Omental fat pad (tissue), 4 donors: ENCODE data around the gene TIGAR. TPM values are rescaled to one million over a fixed set of nuclear protein-coding genes. Genes with fewer than 3 reads are reported as not detected.

Experiments used
- ATAC-seq: fragments of 150-250 bp; one replicate; pipeline ENCODE4 v1.9.1; 2016; ENCODE audit warnings: mild to moderate bottlenecking, moderate library complexity; ENCODE audit not compliant: low FRiP score
- DNase-seq: peaks from one replicate; pipeline ENCODE4 v3.0.0-alpha.2; 2019; ENCODE audit warnings: low spot score
- total RNA-seq, 4 donors: library from RNA; depleted of rRNA; stranded (reverse); fragments of >200 nt; gene quantifications; one replicate each; pipeline ENCODE4 v1.1.0, GENCODE V29; 2016
- TF ChIP-seq, protein P1 (sequence below), 3 donors: fragments of 450-650 bp; IDR thresholded peaks; one replicate each; pipeline ENCODE4 v1.5.1; 2016 to 2017; ENCODE audit warnings: antibody characterized with exemption in 3 of 3, mild to moderate bottlenecking in 3 of 3, moderate library complexity in 2 of 3

The TIGAR gene
- total RNA-seq, 4 donors from 2014 or later: 4.2 to 13.5 (median 5.3) TPM

DNA sequence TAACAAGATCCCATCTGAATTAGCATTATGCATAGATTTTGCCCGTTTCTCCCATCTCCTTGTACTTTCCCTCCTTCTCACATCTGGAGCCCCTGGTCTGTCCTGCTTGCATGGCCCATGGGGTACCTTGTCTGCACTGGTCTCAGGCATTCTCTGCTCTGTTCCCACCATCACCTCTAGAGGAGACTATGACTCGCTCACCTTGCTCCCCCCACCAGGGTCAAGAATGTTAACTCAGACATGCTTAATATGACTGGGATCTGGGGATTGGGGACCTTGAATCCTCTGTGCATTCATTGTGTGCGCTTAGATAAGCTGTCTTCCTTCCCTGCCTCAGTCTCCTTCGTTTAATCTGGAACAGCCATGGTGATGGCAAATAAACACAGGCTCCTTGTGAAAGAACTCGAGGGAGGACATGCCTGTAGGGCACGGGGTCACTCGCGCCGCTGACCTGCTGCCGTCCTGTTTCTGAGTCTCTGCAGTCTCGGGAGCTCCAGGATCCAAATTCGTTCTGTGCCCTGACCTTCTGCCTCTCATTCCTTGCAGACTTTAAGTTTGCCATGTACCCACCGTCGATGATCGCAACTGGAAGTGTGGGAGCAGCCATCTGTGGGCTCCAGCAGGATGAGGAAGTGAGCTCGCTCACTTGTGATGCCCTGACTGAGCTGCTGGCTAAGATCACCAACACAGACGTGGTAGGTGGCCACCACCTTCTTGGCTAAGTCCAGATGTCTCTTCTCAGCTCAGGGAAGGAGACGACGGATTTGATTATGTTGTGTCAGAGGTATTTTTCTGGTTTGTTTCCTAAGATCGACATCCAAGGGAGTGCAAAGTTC, 32.5 kb upstream of the TIGAR start:
- ATAC-seq (no peak), DNase-seq (no peak)
- TF ChIP-seq, protein P1, sequence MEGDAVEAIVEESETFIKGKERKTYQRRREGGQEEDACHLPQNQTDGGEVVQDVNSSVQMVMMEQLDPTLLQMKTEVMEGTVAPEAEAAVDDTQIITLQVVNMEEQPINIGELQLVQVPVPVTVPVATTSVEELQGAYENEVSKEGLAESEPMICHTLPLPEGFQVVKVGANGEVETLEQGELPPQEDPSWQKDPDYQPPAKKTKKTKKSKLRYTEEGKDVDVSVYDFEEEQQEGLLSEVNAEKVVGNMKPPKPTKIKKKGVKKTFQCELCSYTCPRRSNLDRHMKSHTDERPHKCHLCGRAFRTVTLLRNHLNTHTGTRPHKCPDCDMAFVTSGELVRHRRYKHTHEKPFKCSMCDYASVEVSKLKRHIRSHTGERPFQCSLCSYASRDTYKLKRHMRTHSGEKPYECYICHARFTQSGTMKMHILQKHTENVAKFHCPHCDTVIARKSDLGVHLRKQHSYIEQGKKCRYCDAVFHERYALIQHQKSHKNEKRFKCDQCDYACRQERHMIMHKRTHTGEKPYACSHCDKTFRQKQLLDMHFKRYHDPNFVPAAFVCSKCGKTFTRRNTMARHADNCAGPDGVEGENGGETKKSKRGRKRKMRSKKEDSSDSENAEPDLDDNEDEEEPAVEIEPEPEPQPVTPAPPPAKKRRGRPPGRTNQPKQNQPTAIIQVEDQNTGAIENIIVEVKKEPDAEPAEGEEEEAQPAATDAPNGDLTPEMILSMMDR (IDR thresholded peaks at IDR 0.05): no peak

GRCh38 chr12:4289231-4289878, 31.7 kb upstream of the TIGAR start:
- ATAC-seq: no peak
- no peak for DNase-seq
- TF ChIP-seq, protein P1 (IDR thresholded peaks at IDR 0.05): no peak

- DNase-seq (no peak), ATAC-seq (no peak)
- TF ChIP-seq, protein P1 (IDR thresholded peaks at IDR 0.05): no peak
These were observed 30.8 kb upstream of the TIGAR start for GRCh38 chr12:4289998-4290790.

- DNase-seq (no peak), ATAC-seq (no peak)
- TF ChIP-seq, protein P1 (IDR thresholded peaks at IDR 0.05): no peak
These were observed 28.5 kb upstream of the TIGAR start for GRCh38 chr12:4292341-4293073.

- DNase-seq (no peak), ATAC-seq (no peak)
- TF ChIP-seq, protein P1 (IDR thresholded peaks at IDR 0.05): no peak
These were observed 27.6 kb upstream of the TIGAR start for GRCh38 chr12:4293299-4293965.

DNA sequence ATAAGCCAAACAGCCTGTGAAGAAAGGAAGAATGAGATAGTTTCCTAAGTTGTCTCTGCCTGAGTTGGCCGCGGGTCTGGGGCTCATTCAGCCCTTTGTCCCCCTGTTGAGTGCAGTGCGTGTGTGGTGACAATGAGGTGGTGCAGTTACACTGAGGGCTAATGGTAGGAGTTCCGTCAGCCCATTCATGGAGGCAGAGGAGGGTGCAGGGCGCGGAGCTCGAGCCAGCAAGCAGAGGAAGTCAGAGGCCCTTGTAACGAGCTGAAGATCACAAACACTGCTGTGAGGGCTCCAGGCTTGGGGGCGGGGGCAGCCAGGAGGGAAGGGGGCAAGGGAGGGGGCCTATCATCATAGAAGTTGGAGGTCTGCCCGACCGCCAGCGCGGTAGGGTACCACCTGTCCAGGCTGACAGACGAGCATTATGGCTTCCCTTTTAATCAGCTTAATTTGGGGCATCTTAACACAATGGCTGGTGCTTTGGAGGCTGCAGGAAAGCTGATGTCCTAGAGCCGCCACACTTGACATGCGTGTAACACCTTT, 27.0 kb upstream of the TIGAR start:
- ATAC-seq: no peak
- DNase-seq: no peak
- TF ChIP-seq, protein P1 (IDR thresholded peaks at IDR 0.05): no peak
